HepG2 (cell line): ENCODE measurements around the gene GDAP2. TPM values are rescaled to one million over a fixed set of nuclear protein-coding genes. Genes with fewer than 3 reads are reported as not detected.

Experiments used
- AKNA ChIP-seq: sonication (generic); formaldehyde crosslinking; IDR thresholded peaks from 2 replicates; pipeline ENCODE4 v1.4.0; 2020; ENCODE audit warnings: missing genetic modification reagents, borderline replicate concordance
- ATM ChIP-seq: fragments of 450-650 bp; IDR thresholded peaks from 2 replicates; pipeline ENCODE4 v1.7.1; 2017; ENCODE audit warnings: mild to moderate bottlenecking, borderline replicate concordance
- CHD2 ChIP-seq: IDR thresholded peaks from 2 replicates; pipeline ENCODE4 v1.6.1; 2011; ENCODE audit warnings: low read depth, low read length, improper control_type of control experiment
- GMEB1 ChIP-seq: sonication (generic); formaldehyde crosslinking; IDR thresholded peaks from 2 replicates; pipeline ENCODE4 v1.5.1; 2020; ENCODE audit warnings: missing genetic modification reagents, mild to moderate bottlenecking, borderline replicate concordance
- GMEB2 ChIP-seq: IDR thresholded peaks from 2 replicates; pipeline ENCODE4 v1.6.1; 2016; ENCODE audit warnings: missing biosample characterization, missing genetic modification reagents, low read depth
- KLF6 ChIP-seq: IDR thresholded peaks from 2 replicates; pipeline ENCODE4 v1.8.0; 2016; ENCODE audit warnings: missing biosample characterization, missing genetic modification reagents
- MED1 ChIP-seq: sonication (generic); formaldehyde crosslinking; IDR thresholded peaks from 2 replicates; pipeline ENCODE4 v1.4.0; 2020; ENCODE audit warnings: missing genetic modification reagents
- ZFP62 ChIP-seq: sonication (generic); formaldehyde crosslinking; IDR thresholded peaks from 2 replicates; pipeline ENCODE4 v1.4.0; 2020; ENCODE audit warnings: missing genetic modification reagents
- ZNF318 ChIP-seq: sonication (generic); formaldehyde crosslinking; IDR thresholded peaks from 2 replicates; pipeline ENCODE4 v1.4.0; 2020; ENCODE audit warnings: mild to moderate bottlenecking, missing genetic modification reagents
- ZNF672 ChIP-seq: sonication (generic); formaldehyde crosslinking; IDR thresholded peaks from 2 replicates; pipeline ENCODE4 v1.8.1; 2022; ENCODE audit warnings: missing genetic modification reagents
- ZNF720 ChIP-seq: sonication (generic); formaldehyde crosslinking; IDR thresholded peaks from 2 replicates; pipeline ENCODE4 v1.4.0; 2020; ENCODE audit warnings: missing genetic modification reagents
- polyA plus RNA-seq, 8 experiments: library from polyadenylated mRNA; depleted of rRNA in 3 of 8; stranded (reverse) in 7 of 8; unstranded in 1 of 8; fragments of >200 nt; fragmentation: Illumina TruSeq in 4 of 8; extraction: Trizol in 4 of 8; gene quantifications; 2 replicates each; pipeline versions ENCODE4 v1.2.1 to v1.2.3, GENCODE V29; 2011 to 2016; ENCODE audit warnings: low read depth in 4 of 8, missing spikeins in 1 of 8, mixed read lengths in 1 of 8; ENCODE audit not compliant: insufficient read depth in 1 of 8
- total RNA-seq, 5 experiments: library from RNA; depleted of rRNA; stranded (reverse); fragments of >200 nt; fragmentation: Illumina TruSeq; extraction: Trizol; gene quantifications; 2 replicates each; pipeline ENCODE4 v1.2.3, GENCODE V29; 2016; ENCODE audit warnings: low read depth in 1 of 5

The GDAP2 gene
- total and polyA plus RNA-seq, 2 of the 13 experiments (the other 11 are each of a cell fraction or from before 2014, with no cell fraction given), result 11.4 to 23.2 TPM

GRCh38 chr1:117929343-117930172, at the start of gene GDAP2, which contains the start of gene WDR3 (continued):
- no peak for TF ChIP-seq AKNA
- 0 out of 2 replicates have a peak, but pooled peaks have one; percentile 48 for TF ChIP-seq KLF6 (CRISPR knock-in tag)
- no peak for TF ChIP-seq ZNF318 (CRISPR knock-in tag)
- no peak for TF ChIP-seq CHD2
- TF ChIP-seq ATM, result no peak
- TF ChIP-seq ZNF720 (CRISPR knock-in tag), result no peak
- peak; percentile 53; the same call in 1 of the 2 replicates for TF ChIP-seq GMEB1 (CRISPR knock-in tag)
- no peak for TF ChIP-seq ZFP62 (CRISPR knock-in tag)
- no peak for TF ChIP-seq GMEB2 (CRISPR knock-in tag)
- peak; percentile 52; the same call in 1 of the 2 replicates for TF ChIP-seq MED1 (CRISPR knock-in tag)
- TF ChIP-seq ZNF672 (CRISPR knock-in tag), result no peak
